ENCODE measurements around the gene NRP2. TPM values are rescaled to one million over a fixed set of nuclear protein-coding genes. Genes with fewer than 3 reads are reported as not detected.

The NRP2 gene
- total RNA-seq, 1 experiment from 2014 or later: 18.3 TPM

DNA sequence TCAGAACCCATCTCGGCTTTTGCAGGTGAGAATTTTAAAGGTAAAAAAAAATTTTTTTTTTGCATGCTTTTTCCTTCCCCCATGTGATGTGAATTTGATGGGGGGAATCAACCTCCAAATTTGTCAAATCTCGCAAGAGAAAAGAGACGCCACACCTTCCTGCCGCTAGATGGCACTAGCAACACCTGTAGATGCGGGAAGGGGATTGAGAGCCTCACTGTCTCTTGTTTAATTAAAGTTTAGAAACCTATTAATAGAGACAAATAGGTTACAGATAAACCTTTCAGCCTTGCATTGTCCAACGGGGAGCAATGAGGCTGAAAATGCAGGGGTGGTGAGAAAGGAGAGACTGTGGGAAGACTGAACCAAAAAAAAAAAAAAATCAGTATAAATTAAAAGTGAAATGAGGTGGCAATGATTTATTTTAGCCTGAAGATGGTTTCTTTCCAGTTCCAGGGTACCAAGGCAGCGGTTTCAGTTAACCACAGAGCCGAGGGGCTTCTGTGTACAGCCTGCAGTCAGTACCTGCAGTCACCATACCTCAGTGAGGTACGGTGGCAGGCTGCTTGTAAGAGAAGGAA is 84.6 kb downstream of the NRP2 start:
- H3K27ac ChIP-seq (ENCODE audit: low read length): no peak overlapping the region
- intact Hi-C loops (cut with micrococcal nuclease): loop anchor here (1.0 to 5.0 kb wide), 6 partner anchors 18 to 180 kb away; partner anchors contain the start of gene NRP2
- no peaks in the 10 kb centered on the region for H3K9me3 ChIP-seq (ENCODE audit: low read length)
- ATAC-seq: no peak
- POLR2A ChIA-PET (ENCODE audit: unreplicated experiment): no interaction called here
- H3K4me1 ChIP-seq (ENCODE audit: insufficient read depth, low read length): peaks cover 18% of the 10 kb centered on the region
- H3K36me3 ChIP-seq (ENCODE audit: low read depth, low read length): no peaks in the 10 kb centered on the region
- no peak for TF ChIP-seq EZH2 (IDR thresholded peaks at IDR 0.05; ENCODE audit: low read length, unreplicated experiment)
- TF ChIP-seq EZH2phosphoT487 (IDR thresholded peaks at IDR 0.05; ENCODE audit: borderline replicate concordance, low read length): no peak
- peak; percentile 93 for TF ChIP-seq CTCF (conservative IDR thresholded peaks at IDR 0.05; ENCODE audit: low read depth, low read length)
- no peak overlapping the region for H3K4me3 ChIP-seq (ENCODE audit: low read length)
- H3K79me2 ChIP-seq (ENCODE audit: low read length): no peaks in the 10 kb centered on the region
- no peaks in the 10 kb centered on the region for H4K20me1 ChIP-seq (ENCODE audit: low read length)
- DNase-seq: peak; percentile 73
- no TSS peak for BruUV-seq (replicated peaks)
- no peak overlapping the region for H3K9ac ChIP-seq (ENCODE audit: low read length)
- no peaks in the 10 kb centered on the region for H3K27me3 ChIP-seq (ENCODE audit: low read length)
- CTCF ChIA-PET: no interaction called here
- no peaks in the 10 kb centered on the region for H3K9me2 ChIP-seq (replicated peaks; ENCODE audit: low read length)
- no peak overlapping the region for H2AFZ ChIP-seq (ENCODE audit: low read length)
- H3K4me2 ChIP-seq (ENCODE audit: low read length): no peak overlapping the region
- peaks cover 4% of the 10 kb centered on the region for H3F3A ChIP-seq (ENCODE audit: low read length, unreplicated experiment)

GRCh38 chr2:205767617-205768016 is 85.3 kb downstream of the NRP2 start:
- H3K4me3 ChIP-seq (ENCODE audit: low read length): no peak overlapping the region
- no peaks in the 10 kb centered on the region for H3K79me2 ChIP-seq (ENCODE audit: low read length)
- H3K4me1 ChIP-seq (ENCODE audit: insufficient read depth, low read length): peaks cover 18% of the 10 kb centered on the region
- no peak for DNase-seq
- H2AFZ ChIP-seq (ENCODE audit: low read length): no peak overlapping the region
- no peak overlapping the region for H3K27ac ChIP-seq (ENCODE audit: low read length)
- CTCF ChIA-PET: interaction anchor here (0.7 kb wide), 1 partner anchor 45 kb away, joined by 3 read pairs; no protein-coding TSS in a partner anchor
- no peak for TF ChIP-seq EZH2 (IDR thresholded peaks at IDR 0.05; ENCODE audit: low read length, unreplicated experiment)
- TF ChIP-seq EZH2phosphoT487 (IDR thresholded peaks at IDR 0.05; ENCODE audit: borderline replicate concordance, low read length): no peak
- no peak for TF ChIP-seq CTCF (conservative IDR thresholded peaks at IDR 0.05; ENCODE audit: low read depth, low read length)
- H4K20me1 ChIP-seq (ENCODE audit: low read length): no peaks in the 10 kb centered on the region
- no peaks in the 10 kb centered on the region for H3K27me3 ChIP-seq (ENCODE audit: low read length)
- peaks cover 4% of the 10 kb centered on the region for H3F3A ChIP-seq (ENCODE audit: low read length, unreplicated experiment)
- H3K9ac ChIP-seq (ENCODE audit: low read length): no peak overlapping the region
- intact Hi-C loops (cut with micrococcal nuclease): loop anchor here (2.0 to 5.0 kb wide), 5 partner anchors 19 to 180 kb away; partner anchors contain the start of gene NRP2
- no peak overlapping the region for H3K4me2 ChIP-seq (ENCODE audit: low read length)
- no peaks in the 10 kb centered on the region for H3K36me3 ChIP-seq (ENCODE audit: low read depth, low read length)
- no peak for ATAC-seq
- BruUV-seq (replicated peaks): no TSS peak
- no peaks in the 10 kb centered on the region for H3K9me3 ChIP-seq (ENCODE audit: low read length)
- H3K9me2 ChIP-seq (replicated peaks; ENCODE audit: low read length): no peaks in the 10 kb centered on the region
- POLR2A ChIA-PET (ENCODE audit: unreplicated experiment): no interaction called here

DNA sequence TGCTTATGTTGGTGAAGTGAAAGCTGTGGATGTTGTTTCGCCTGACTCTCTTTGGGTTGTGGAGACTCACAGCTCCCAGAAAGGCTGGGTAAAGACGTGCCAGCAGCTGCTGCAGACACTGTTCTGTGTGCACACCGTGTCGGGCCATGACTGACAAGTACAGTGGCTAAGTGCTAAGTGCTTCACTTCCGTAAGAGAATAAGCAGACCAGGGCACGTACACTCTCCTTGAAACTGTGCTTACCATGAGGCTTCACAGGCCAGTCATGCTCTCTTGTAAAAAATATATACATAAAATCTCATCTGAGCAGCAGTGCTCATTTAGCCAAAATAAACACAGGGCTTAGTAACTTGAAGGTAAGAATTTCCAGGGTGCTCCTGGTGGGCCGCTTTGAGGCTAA is 86.0 kb downstream of the NRP2 start:
- Histone ChIP-seq H3K27ac (ENCODE audit: low read length) (peak overlapping the region; percentile 39; the same call in 1 of the 2 replicates), H2AFZ (ENCODE audit: low read length) (no peak overlapping the region), H4K20me1 (ENCODE audit: low read length) (no peaks in the 10 kb centered on the region), H3K36me3 (ENCODE audit: low read depth, low read length) (no peaks in the 10 kb centered on the region), H3K9me3 (ENCODE audit: low read length) (no peaks in the 10 kb centered on the region), H3K9ac (ENCODE audit: low read length) (no peak overlapping the region), H3K27me3 (ENCODE audit: low read length) (no peaks in the 10 kb centered on the region), H3K4me2 (ENCODE audit: low read length) (no peak overlapping the region), H3K4me1 (ENCODE audit: insufficient read depth, low read length) (peaks cover 18% of the 10 kb centered on the region), H3K9me2 (replicated peaks; ENCODE audit: low read length) (no peaks in the 10 kb centered on the region), H3K4me3 (ENCODE audit: low read length) (no peak overlapping the region), H3F3A (ENCODE audit: low read length, unreplicated experiment) (peaks cover 4% of the 10 kb centered on the region), H3K79me2 (ENCODE audit: low read length) (no peaks in the 10 kb centered on the region)
- intact Hi-C loops (cut with micrococcal nuclease): loop anchor here (5.0 kb wide), 2 partner anchors 119 to 179 kb away; no protein-coding TSS in a partner anchor
- CTCF ChIA-PET: interaction anchor here (0.7 kb wide), 1 partner anchor 46 kb away, joined by 3 read pairs; no protein-coding TSS in a partner anchor
- DNase-seq (no peak), ATAC-seq (no peak)
- POLR2A ChIA-PET (ENCODE audit: unreplicated experiment): no interaction called here
- no TSS peak for BruUV-seq (replicated peaks)
- no peak for TF ChIP-seq CTCF (conservative IDR thresholded peaks at IDR 0.05; ENCODE audit: low read depth, low read length)
- no peak for TF ChIP-seq EZH2phosphoT487 (IDR thresholded peaks at IDR 0.05; ENCODE audit: borderline replicate concordance, low read length)
- no peak for TF ChIP-seq EZH2 (IDR thresholded peaks at IDR 0.05; ENCODE audit: low read length, unreplicated experiment)
